Transverse colon (tissue), 4 donors: ENCODE results near the gene TRAPPC10. TPM values are rescaled to one million over a fixed set of nuclear protein-coding genes. Genes with fewer than 3 reads are reported as not detected.

Experiments used
- DNase-seq: peaks from one replicate; pipeline ENCODE4 v3.0.0-alpha.2; 2019
- H3K27ac ChIP-seq, 4 donors: fragments of 200-600 bp; sonication (generic); 2 replicates each; pipeline ENCODE4 v1.5.1; 2016 to 2018; ENCODE audit warnings: inconsistent platforms in 4 of 4
- H3K27me3 ChIP-seq: fragments of 200-600 bp; sonication (generic); 2 replicates; pipeline ENCODE4 v1.5.1; 2017; ENCODE audit warnings: inconsistent platforms
- H3K36me3 ChIP-seq, 4 donors: fragments of 200-600 bp; sonication (generic); 2 replicates each; pipeline ENCODE4 v1.5.1; 2017 to 2019; ENCODE audit warnings: inconsistent platforms in 4 of 4
- H3K4me1 ChIP-seq, 4 donors: fragments of 200-600 bp; sonication (generic); 2 replicates each; pipeline ENCODE4 v1.5.1; 2017 to 2020; ENCODE audit warnings: inconsistent platforms in 4 of 4
- H3K4me3 ChIP-seq, 4 donors: fragments of 200-600 bp; sonication (generic); 1 replicate in 1 of 4; 2 replicates in 3 of 4; pipeline versions ENCODE4 v1.5.1 to v1.6.1; 2017 to 2019; ENCODE audit warnings: inconsistent platforms in 4 of 4
- H3K9me3 ChIP-seq, 2 donors: fragments of 200-600 bp; sonication (generic); 2 replicates each; pipeline ENCODE4 v1.5.1; 2017 to 2019; ENCODE audit warnings: inconsistent platforms in 2 of 2
- EP300 ChIP-seq: sonication (generic); formaldehyde crosslinking; IDR thresholded peaks from one replicate; pipeline ENCODE4 v1.6.1; 2017; ENCODE audit warnings: antibody characterized with exemption, low read depth
- POLR2A ChIP-seq: fragments of 450-650 bp; IDR thresholded peaks from one replicate; pipeline ENCODE4 v1.6.1; 2016; ENCODE audit warnings: antibody characterized with exemption, mild to moderate bottlenecking, moderate library complexity
- POLR2AphosphoS5 ChIP-seq, 3 donors: sonication (generic); formaldehyde crosslinking; IDR thresholded peaks; one replicate each; pipeline ENCODE4 v1.6.1; 2016; ENCODE audit warnings: antibody characterized with exemption in 3 of 3
- WGBS, 2 donors: methylation state at CpG; one replicate each; pipeline ENCODE4 v1.1.5; 2018; ENCODE audit warnings: low coverage in 1 of 2; 5-methylcytosine and 5-hydroxymethylcytosine counted together
- in situ Hi-C, 4 donors: fragments of 200-750 bp; cut with MboI; loops; one replicate each; pipeline versions ENCODE4 v1.15.0 to v1.15.1; 2017; ENCODE audit warnings: low sequenced_read_pairs in 3 of 4, low pct_ligation_motif_present in 1 of 4, low pct_unique_long_range_greater_than_20kb in 1 of 4
- intact Hi-C: fragments of 100-400 bp; cut with DNase I; formaldehyde crosslinking; loops from one replicate; pipeline ENCODE4 v1.15.1; 2023; ENCODE audit warnings: low total_unique reads
- total RNA-seq, 4 donors: library from RNA; depleted of rRNA; stranded (reverse); fragments of >200 nt; gene quantifications; one replicate each; pipeline ENCODE4 v1.1.0, GENCODE V29; 2016
- TF ChIP-seq, protein P1 (sequence below), 5 experiments: fragments of 200-600 bp in 3 of 5; fragments of 450-650 bp in 2 of 5; sonication (generic) in 3 of 5; IDR thresholded peaks; 1 replicate in 2 of 5; 2 replicates in 3 of 5; pipeline ENCODE4 v1.5.1; 2016 to 2017; ENCODE audit warnings: antibody characterized with exemption in 5 of 5, inconsistent platforms in 3 of 5, mild to moderate bottlenecking in 2 of 5, moderate library complexity in 1 of 5

The TRAPPC10 gene
- total RNA-seq, 4 donors from 2014 or later, result 71.0 to 81.5 (median 79.8) TPM

- no peak for DNase-seq
- no peak overlapping the region for H3K4me3 ChIP-seq
- WGBS, 2 donors, result 80 to 86% methylated on average over 1 to 5 of the region's 5 CpGs
- TF ChIP-seq EP300 (no peak), POLR2A (no peak), POLR2AphosphoS5 (IDR thresholded peaks at IDR 0.05) (no peak)
- TF ChIP-seq, protein P1, sequence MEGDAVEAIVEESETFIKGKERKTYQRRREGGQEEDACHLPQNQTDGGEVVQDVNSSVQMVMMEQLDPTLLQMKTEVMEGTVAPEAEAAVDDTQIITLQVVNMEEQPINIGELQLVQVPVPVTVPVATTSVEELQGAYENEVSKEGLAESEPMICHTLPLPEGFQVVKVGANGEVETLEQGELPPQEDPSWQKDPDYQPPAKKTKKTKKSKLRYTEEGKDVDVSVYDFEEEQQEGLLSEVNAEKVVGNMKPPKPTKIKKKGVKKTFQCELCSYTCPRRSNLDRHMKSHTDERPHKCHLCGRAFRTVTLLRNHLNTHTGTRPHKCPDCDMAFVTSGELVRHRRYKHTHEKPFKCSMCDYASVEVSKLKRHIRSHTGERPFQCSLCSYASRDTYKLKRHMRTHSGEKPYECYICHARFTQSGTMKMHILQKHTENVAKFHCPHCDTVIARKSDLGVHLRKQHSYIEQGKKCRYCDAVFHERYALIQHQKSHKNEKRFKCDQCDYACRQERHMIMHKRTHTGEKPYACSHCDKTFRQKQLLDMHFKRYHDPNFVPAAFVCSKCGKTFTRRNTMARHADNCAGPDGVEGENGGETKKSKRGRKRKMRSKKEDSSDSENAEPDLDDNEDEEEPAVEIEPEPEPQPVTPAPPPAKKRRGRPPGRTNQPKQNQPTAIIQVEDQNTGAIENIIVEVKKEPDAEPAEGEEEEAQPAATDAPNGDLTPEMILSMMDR (IDR thresholded peaks at IDR 0.05), result no peak
- no peak overlapping the region for H3K27ac ChIP-seq
- intact Hi-C loops (no loop called here), in situ Hi-C loops (no loop called here)
- no peaks in the 10 kb centered on the region for H3K4me1 ChIP-seq
- H3K36me3 ChIP-seq, result peaks cover 0 to 51% (median 27%) of the 10 kb centered on the region in 4 donors
- no peaks in the 10 kb centered on the region for H3K27me3 ChIP-seq
- no peaks in the 10 kb centered on the region for H3K9me3 ChIP-seq
Measured at GRCh38 chr21:44078411-44078981, 66.4 kb downstream of the TRAPPC10 start.

DNA sequence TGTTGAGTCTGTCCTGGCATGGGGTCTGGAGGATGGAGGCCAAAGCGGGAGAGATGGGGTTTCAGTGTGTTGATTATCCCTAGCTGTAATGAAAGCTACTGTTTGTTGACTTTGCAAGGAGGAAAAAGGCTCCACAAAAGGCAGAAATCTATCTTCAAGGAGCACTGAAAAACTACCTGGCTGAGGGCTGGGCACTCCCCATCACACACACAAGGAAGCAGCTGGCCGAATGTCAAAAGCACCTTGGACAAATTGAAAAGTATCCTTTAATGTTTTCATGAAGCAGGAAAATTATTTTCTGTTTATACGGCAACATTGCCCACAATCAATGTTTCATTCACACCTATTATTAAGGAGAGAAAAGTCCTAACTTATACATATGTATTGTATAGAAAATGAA, 67.3 kb downstream of the TRAPPC10 start:
- H3K27ac ChIP-seq, result no peak overlapping the region
- intact Hi-C loops (no loop called here), in situ Hi-C loops (no loop called here)
- no peaks in the 10 kb centered on the region for H3K9me3 ChIP-seq
- 90 to 98% methylated on average over 3 of the region's 3 CpGs for WGBS, 2 donors
- peaks cover 0 to under 1% (median 0%) of the 10 kb centered on the region in 4 donors for H3K4me1 ChIP-seq
- H3K27me3 ChIP-seq, result no peaks in the 10 kb centered on the region
- no peak overlapping the region for H3K4me3 ChIP-seq
- TF ChIP-seq EP300 (no peak), POLR2A (no peak), POLR2AphosphoS5 (IDR thresholded peaks at IDR 0.05) (no peak)
- TF ChIP-seq, protein P1 (IDR thresholded peaks at IDR 0.05), result no peak
- no peak for DNase-seq
- H3K36me3 ChIP-seq, result peaks cover 0 to 59% (median 26%) of the 10 kb centered on the region in 4 donors

- Histone ChIP-seq H3K4me3 (no peak overlapping the region), H3K36me3 (peaks cover 0 to 59% (median 24%) of the 10 kb centered on the region in 4 donors), H3K27ac (no peak overlapping the region), H3K9me3 (no peaks in the 10 kb centered on the region), H3K27me3 (no peaks in the 10 kb centered on the region), H3K4me1 (peaks cover 0 to 5% (median 0%) of the 10 kb centered on the region in 4 donors)
- TF ChIP-seq EP300 (no peak), POLR2A (no peak), POLR2AphosphoS5 (IDR thresholded peaks at IDR 0.05) (no peak)
- TF ChIP-seq, protein P1 (IDR thresholded peaks at IDR 0.05), result no peak
- in situ Hi-C loops, result no loop called here
- DNase-seq, result no peak
- intact Hi-C loops, result no loop called here
- WGBS, 2 donors, result 90 to 93% methylated on average over 6 to 7 of the region's 7 CpGs
Measured at GRCh38 chr21:44079846-44080245, 67.7 kb downstream of the TRAPPC10 start.

- in situ Hi-C loops, result no loop called here
- Histone ChIP-seq H3K27me3 (no peaks in the 10 kb centered on the region), H3K9me3 (no peaks in the 10 kb centered on the region), H3K4me1 (peaks cover 4 to 18% (median 8%) of the 10 kb centered on the region in 4 donors), H3K36me3 (peaks cover 0 to 30% (median 12%) of the 10 kb centered on the region in 4 donors), H3K27ac (peak overlapping the region; percentile 35 to 83 (median 60)), H3K4me3 (no peak overlapping the region)
- no peak for TF ChIP-seq EP300
- no peak for TF ChIP-seq POLR2AphosphoS5 (IDR thresholded peaks at IDR 0.05)
- TF ChIP-seq POLR2A, result no peak
- TF ChIP-seq, protein P1 (IDR thresholded peaks at IDR 0.05), result no peak
- no peak for DNase-seq
- intact Hi-C loops, result no loop called here
- WGBS, 2 donors, result 80 to 86% methylated on average over 10 to 24 of the region's 24 CpGs
Measured at GRCh38 chr21:44082648-44083440, 70.7 kb downstream of the TRAPPC10 start.
